ENCODE measurements around the gene LRRC4. TPM values are rescaled to one million over a fixed set of nuclear protein-coding genes. Genes with fewer than 3 reads are reported as not detected.

Gene LRRC4
- polyA plus RNA-seq, 1 of the 3 experiments (the other 2 are of a cell fraction), result 0.44 TPM

GRCh38 chr7:128024151-128024550 is 7.1 kb downstream of the LRRC4 start (continued):
- TF ChIP-seq, protein P1, sequence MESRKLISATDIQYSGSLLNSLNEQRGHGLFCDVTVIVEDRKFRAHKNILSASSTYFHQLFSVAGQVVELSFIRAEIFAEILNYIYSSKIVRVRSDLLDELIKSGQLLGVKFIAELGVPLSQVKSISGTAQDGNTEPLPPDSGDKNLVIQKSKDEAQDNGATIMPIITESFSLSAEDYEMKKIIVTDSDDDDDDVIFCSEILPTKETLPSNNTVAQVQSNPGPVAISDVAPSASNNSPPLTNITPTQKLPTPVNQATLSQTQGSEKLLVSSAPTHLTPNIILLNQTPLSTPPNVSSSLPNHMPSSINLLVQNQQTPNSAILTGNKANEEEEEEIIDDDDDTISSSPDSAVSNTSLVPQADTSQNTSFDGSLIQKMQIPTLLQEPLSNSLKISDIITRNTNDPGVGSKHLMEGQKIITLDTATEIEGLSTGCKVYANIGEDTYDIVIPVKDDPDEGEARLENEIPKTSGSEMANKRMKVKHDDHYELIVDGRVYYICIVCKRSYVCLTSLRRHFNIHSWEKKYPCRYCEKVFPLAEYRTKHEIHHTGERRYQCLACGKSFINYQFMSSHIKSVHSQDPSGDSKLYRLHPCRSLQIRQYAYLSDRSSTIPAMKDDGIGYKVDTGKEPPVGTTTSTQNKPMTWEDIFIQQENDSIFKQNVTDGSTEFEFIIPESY (IDR thresholded peaks at IDR 0.05; ENCODE audit: borderline replicate concordance, low read depth), result no peak
- no peak for TF ChIP-seq FOXM1 (IDR thresholded peaks at IDR 0.05; ENCODE audit: low read depth)
- TF ChIP-seq FOXJ3 (CRISPR knock-in tag; IDR thresholded peaks at IDR 0.05), result no peak
- no peak for TF ChIP-seq POLR2AphosphoS5 (IDR thresholded peaks at IDR 0.05; ENCODE audit: low read depth, low read length)
- TF ChIP-seq, protein P2, sequence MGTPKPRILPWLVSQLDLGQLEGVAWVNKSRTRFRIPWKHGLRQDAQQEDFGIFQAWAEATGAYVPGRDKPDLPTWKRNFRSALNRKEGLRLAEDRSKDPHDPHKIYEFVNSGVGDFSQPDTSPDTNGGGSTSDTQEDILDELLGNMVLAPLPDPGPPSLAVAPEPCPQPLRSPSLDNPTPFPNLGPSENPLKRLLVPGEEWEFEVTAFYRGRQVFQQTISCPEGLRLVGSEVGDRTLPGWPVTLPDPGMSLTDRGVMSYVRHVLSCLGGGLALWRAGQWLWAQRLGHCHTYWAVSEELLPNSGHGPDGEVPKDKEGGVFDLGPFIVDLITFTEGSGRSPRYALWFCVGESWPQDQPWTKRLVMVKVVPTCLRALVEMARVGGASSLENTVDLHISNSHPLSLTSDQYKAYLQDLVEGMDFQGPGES (IDR thresholded peaks at IDR 0.05; ENCODE audit: low read depth, low read length), result no peak
- no peak for TF ChIP-seq FOSL2 (IDR thresholded peaks at IDR 0.05; ENCODE audit: borderline replicate concordance, low read depth)
- TF ChIP-seq, protein P3, sequence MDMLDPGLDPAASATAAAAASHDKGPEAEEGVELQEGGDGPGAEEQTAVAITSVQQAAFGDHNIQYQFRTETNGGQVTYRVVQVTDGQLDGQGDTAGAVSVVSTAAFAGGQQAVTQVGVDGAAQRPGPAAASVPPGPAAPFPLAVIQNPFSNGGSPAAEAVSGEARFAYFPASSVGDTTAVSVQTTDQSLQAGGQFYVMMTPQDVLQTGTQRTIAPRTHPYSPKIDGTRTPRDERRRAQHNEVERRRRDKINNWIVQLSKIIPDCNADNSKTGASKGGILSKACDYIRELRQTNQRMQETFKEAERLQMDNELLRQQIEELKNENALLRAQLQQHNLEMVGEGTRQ (IDR thresholded peaks at IDR 0.05; ENCODE audit: borderline replicate concordance, low read depth, low read length), result no peak
- no peak for TF ChIP-seq REST (IDR thresholded peaks at IDR 0.05; ENCODE audit: low read depth, low read length)
- peak in 1 of 2 experiments; percentile 66; a peak in 2 of 4 replicates for TF ChIP-seq EP300 (IDR thresholded peaks at IDR 0.05; ENCODE audit: borderline replicate concordance in 1 of 2, low read depth in 1 of 2, low read length in 1 of 2)
- peak; percentile 94 for TF ChIP-seq GATA2 (CRISPR knock-in tag; IDR thresholded peaks at IDR 0.05)
